Measurements from ENCODE around the gene EML3. TPM values are rescaled to one million over a fixed set of nuclear protein-coding genes. Genes with fewer than 3 reads are reported as not detected.

Gene EML3
- total and polyA plus RNA-seq, 11 donors: 8.8 to 40.9 (median 15.3) TPM

DNA sequence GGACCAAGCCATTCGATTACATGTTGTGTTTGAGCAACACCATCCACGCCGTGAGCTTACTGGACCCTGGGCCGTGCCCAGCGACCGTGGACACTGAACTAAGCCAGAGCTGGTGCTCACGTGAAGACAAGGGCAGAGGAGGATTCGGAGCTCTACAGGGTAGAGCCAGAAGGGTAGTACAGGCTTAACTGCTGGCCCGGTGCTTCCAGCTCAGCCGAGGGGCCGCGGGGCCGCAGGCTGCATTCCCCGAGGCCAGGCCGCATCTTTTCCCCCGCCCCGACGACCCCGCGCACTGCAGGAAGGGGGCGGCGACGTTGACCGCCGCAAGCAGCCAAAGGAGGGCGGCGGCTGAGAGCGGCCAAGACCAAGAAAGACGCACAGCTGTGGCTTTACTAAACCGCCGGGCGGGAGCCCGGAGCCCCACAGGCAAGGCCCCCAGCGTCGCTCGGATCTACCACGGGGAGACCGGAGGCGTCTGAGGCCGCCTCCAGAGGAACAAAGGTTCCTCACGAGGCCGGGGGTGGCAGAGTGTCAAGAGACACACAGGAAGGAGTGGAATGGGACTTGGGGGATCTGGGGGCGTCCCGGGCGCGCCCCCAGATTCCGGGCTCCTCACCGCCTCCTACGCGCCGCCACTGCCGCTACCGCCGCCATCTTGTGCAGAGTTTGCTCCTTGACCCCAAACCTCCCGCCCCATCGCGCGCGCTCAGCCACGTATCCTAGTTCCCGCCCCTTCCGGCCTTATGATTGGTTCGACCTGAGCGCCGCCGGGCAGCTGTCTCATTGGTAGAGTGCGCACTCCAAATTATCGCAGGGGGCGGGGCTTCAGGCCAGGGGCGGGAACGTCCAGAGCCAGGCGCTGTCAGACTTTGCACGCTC lies 33.6 kb upstream of the EML3 start, which contains the start of gene GANAB:
GANAB (minus strand) TSS at position 668 of the 879 bp plus-strand sequence; CDS start at position 654, 14 bp downstream.
- peaks cover 0 to 34% (median 21%) of the 10 kb centered on the region in 12 donors for H3K4me1 ChIP-seq
- H3K27me3 ChIP-seq: no peaks in the 10 kb centered on the region
- 0 to 1% (median 0%) methylated on average over 35 to 73 of the region's 73 CpGs for WGBS, 4 donors
- peak; percentile 99 to 100 (median 99) for DNase-seq
- H3K4me3 ChIP-seq: peak within 1 kb of the TSS; percentile 63 to 100 (median 88)
- intact Hi-C loops (cut with DNase I): loop anchor here in 5 of 10 donors (1.0 to 5.0 kb wide), 3 partner anchors 19 to 34 kb away; partner anchors contain the start of genes EML3 (in 3 of the 5), ROM1 (in 3 of the 5), C11orf98 (in 1 of the 5) and CSKMT (in 1 of the 5)
- peak; percentile 98 to 99 (median 98) for ATAC-seq
- peaks cover 0 to 54% (median 48%) of the 10 kb centered on the region in 9 donors for H3K36me3 ChIP-seq
- TF ChIP-seq, protein P1, sequence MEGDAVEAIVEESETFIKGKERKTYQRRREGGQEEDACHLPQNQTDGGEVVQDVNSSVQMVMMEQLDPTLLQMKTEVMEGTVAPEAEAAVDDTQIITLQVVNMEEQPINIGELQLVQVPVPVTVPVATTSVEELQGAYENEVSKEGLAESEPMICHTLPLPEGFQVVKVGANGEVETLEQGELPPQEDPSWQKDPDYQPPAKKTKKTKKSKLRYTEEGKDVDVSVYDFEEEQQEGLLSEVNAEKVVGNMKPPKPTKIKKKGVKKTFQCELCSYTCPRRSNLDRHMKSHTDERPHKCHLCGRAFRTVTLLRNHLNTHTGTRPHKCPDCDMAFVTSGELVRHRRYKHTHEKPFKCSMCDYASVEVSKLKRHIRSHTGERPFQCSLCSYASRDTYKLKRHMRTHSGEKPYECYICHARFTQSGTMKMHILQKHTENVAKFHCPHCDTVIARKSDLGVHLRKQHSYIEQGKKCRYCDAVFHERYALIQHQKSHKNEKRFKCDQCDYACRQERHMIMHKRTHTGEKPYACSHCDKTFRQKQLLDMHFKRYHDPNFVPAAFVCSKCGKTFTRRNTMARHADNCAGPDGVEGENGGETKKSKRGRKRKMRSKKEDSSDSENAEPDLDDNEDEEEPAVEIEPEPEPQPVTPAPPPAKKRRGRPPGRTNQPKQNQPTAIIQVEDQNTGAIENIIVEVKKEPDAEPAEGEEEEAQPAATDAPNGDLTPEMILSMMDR (IDR thresholded peaks at IDR 0.05): peak in 1 of 12 donors; percentile 3
- peak in 1 of 2 donors; percentile 64 for TF ChIP-seq POLR2A (IDR thresholded peaks at IDR 0.05)
- peak within 1 kb of the TSS; percentile 67 to 98 (median 94) for H3K27ac ChIP-seq
- H3K9me3 ChIP-seq: no peaks in the 10 kb centered on the region

DNA sequence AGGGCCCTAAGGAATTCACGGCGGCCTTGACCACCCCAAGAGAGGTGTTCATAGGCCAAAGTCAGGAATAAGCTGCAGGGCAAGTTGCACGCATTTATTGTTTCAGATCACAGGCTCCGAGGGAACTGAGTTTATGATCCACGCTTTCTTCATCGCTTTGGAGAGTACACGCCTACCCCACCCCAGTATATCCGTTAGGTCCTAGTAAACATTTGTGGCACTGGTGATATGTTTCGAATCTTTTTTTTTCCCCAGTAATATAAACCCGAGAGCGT lies 33.0 kb upstream of the EML3 start:
- intact Hi-C loops (cut with DNase I): loop anchor here in 3 of 10 donors (5.0 kb wide), 1 partner anchor 33 kb away; the partner anchor contains the start of genes EML3 (in 3 of the 3) and ROM1 (in 3 of the 3)
- TF ChIP-seq POLR2A (IDR thresholded peaks at IDR 0.05): no peak
- TF ChIP-seq, protein P1 (IDR thresholded peaks at IDR 0.05): no peak
- Histone ChIP-seq H3K9me3 (no peaks in the 10 kb centered on the region), H3K27me3 (no peaks in the 10 kb centered on the region), H3K27ac (peak overlapping the region in 11 of 12 donors; percentile 90 to 98 (median 95)), H3K36me3 (peaks cover 0 to 54% (median 48%) of the 10 kb centered on the region in 9 donors), H3K4me3 (peak overlapping the region; percentile 63 to 100 (median 88)), H3K4me1 (peaks cover 0 to 36% (median 22%) of the 10 kb centered on the region in 12 donors)
- WGBS, 4 donors: 14 to 17% (median 15%) methylated on average over 11 of the region's 11 CpGs
- peak in 1 of 5 donors; percentile 3 for DNase-seq
- ATAC-seq: no peak

DNA sequence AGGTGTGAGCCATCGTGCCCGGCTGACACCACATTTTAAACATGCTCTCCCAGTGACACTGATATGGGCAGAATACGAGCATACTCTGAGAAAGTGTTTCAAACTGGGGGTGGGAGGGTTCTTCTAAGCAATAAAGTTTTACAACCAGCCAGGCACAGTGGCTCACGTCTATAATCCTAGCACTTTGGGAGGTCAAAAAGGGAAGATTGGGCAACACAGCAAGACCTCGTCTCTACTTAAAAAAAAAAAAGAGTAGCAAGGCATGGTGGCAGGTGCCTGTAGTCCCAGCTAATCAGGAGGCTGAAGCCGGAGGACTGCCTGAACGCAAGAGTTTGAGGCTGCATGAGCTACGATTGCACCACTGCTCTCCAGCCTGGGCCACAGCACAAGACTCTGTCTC lies 31.6 kb upstream of the EML3 start:
- no peak overlapping the region for H3K4me3 ChIP-seq
- H3K4me1 ChIP-seq: peaks cover 0 to 36% (median 22%) of the 10 kb centered on the region in 12 donors
- no peak for ATAC-seq
- WGBS, 4 donors: 81 to 87% (median 85%) methylated on average over 8 of the region's 8 CpGs
- no peaks in the 10 kb centered on the region for H3K27me3 ChIP-seq
- no peak for TF ChIP-seq POLR2A (IDR thresholded peaks at IDR 0.05)
- TF ChIP-seq, protein P1 (IDR thresholded peaks at IDR 0.05): no peak
- peaks cover 0 to 53% (median 45%) of the 10 kb centered on the region in 9 donors for H3K36me3 ChIP-seq
- DNase-seq: no peak
- H3K9me3 ChIP-seq: no peaks in the 10 kb centered on the region
- intact Hi-C loops (cut with DNase I): no loop called here
- H3K27ac ChIP-seq: no peak overlapping the region

DNA sequence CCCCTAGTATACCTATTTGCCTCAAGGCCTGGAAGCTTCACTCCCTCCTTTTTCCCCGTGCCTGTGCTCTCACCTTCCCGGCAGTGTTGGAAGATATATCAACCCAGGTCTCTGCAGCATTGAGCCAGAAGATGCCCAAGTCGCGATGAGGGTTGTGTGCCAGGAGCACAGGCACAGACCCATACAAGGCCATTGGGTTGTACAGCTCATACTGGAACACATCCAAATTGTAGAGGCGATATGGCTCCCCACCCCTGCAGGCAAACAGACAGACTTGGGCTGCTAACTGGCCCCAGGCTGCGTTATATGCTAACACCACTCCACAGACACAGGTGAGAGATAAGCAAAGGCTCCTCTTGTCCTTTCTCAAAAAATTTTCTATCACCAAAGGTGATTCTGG lies 19.9 kb upstream of the EML3 start:
- DNase-seq: peak in 1 of 5 donors; percentile 21
- intact Hi-C loops (cut with DNase I): no loop called here
- Histone ChIP-seq H3K4me3 (no peak overlapping the region), H3K4me1 (peaks cover 0 to 5% (median 0%) of the 10 kb centered on the region in 12 donors), H3K27me3 (no peaks in the 10 kb centered on the region), H3K36me3 (peaks cover 7 to 100% (median 100%) of the 10 kb centered on the region in 9 donors), H3K27ac (no peak overlapping the region), H3K9me3 (no peaks in the 10 kb centered on the region)
- 57 to 71% (median 64%) methylated on average over 3 to 6 of the region's 6 CpGs for WGBS, 4 donors
- TF ChIP-seq POLR2A (IDR thresholded peaks at IDR 0.05): no peak
- TF ChIP-seq, protein P1 (IDR thresholded peaks at IDR 0.05): no peak
- ATAC-seq: peak in 1 of 4 donors; percentile 72
